ENCODE measurements around the gene S100P. TPM values are rescaled to one million over a fixed set of nuclear protein-coding genes. Genes with fewer than 3 reads are reported as not detected.
"Not testable (repeated sequence)": the region's sequence is repeated elsewhere in the genome, so short reads cannot be mapped to it uniquely, and the experiment has no call there.

The S100P gene
- total RNA-seq, 1 donor from 2014 or later: not detected

- peaks cover 5% of the 10 kb centered on the region for H3K27me3 ChIP-seq (ENCODE audit: low read depth)
- H3K27ac ChIP-seq (replicated peaks): no peak overlapping the region
- intact Hi-C loops (cut with micrococcal nuclease): loop anchor here (10.0 kb wide), 1 partner anchor 330 kb away; no protein-coding TSS in a partner anchor
- DNase-seq: no peak
- TF ChIP-seq CTCF (IDR thresholded peaks at IDR 0.05; ENCODE audit: borderline replicate concordance): no peak
- H3K4me3 ChIP-seq: no peak overlapping the region
- peaks cover 10% of the 10 kb centered on the region for H3K4me1 ChIP-seq
- no peaks in the 10 kb centered on the region for H3K9me3 ChIP-seq (replicated peaks)
- no peaks in the 10 kb centered on the region for H3K36me3 ChIP-seq
These were observed 30.9 kb downstream of the S100P start for GRCh38 chr4:6724421-6725111.

GRCh38 chr4:6725427-6725961 is 31.8 kb downstream of the S100P start:
- not testable (repeated sequence) for H3K4me3 ChIP-seq; H3K9me3 ChIP-seq (replicated peaks); H3K36me3 ChIP-seq; DNase-seq; H3K27ac ChIP-seq (replicated peaks); H3K4me1 ChIP-seq; H3K27me3 ChIP-seq (ENCODE audit: low read depth)
- intact Hi-C loops (cut with micrococcal nuclease): loop anchor here (10.0 kb wide), 1 partner anchor 329 kb away; no protein-coding TSS in a partner anchor

- Histone ChIP-seq H3K4me3 (no peak overlapping the region), H3K36me3 (no peaks in the 10 kb centered on the region), H3K4me1 (peaks cover under 1% of the 10 kb centered on the region), H3K9me3 (replicated peaks) (no peaks in the 10 kb centered on the region), H3K27ac (replicated peaks) (no peak overlapping the region), H3K27me3 (ENCODE audit: low read depth) (peaks cover 5% of the 10 kb centered on the region)
- intact Hi-C loops (cut with micrococcal nuclease): loop anchor here (10.0 kb wide), 1 partner anchor 327 kb away; no protein-coding TSS in a partner anchor
- DNase-seq: no peak
- no peak for TF ChIP-seq CTCF (IDR thresholded peaks at IDR 0.05; ENCODE audit: borderline replicate concordance)
These were observed 33.6 kb downstream of the S100P start for GRCh38 chr4:6727081-6727942.

- intact Hi-C loops (cut with micrococcal nuclease): loop anchor here (10.0 kb wide), 1 partner anchor 327 kb away; no protein-coding TSS in a partner anchor
- no peak for DNase-seq
These were observed 34.2 kb downstream of the S100P start for GRCh38 chr4:6727943-6728250.

GRCh38 chr4:6728320-6729029 is 34.8 kb downstream of the S100P start:
- Histone ChIP-seq H3K9me3 (replicated peaks) (no peaks in the 10 kb centered on the region), H3K4me1 (peaks cover 10% of the 10 kb centered on the region), H3K36me3 (no peaks in the 10 kb centered on the region), H3K4me3 (no peak overlapping the region), H3K27me3 (ENCODE audit: low read depth) (peaks cover 5% of the 10 kb centered on the region), H3K27ac (replicated peaks) (no peak overlapping the region)
- no peak for DNase-seq
- intact Hi-C loops (cut with micrococcal nuclease): loop anchor here (10.0 kb wide), 1 partner anchor 326 kb away; no protein-coding TSS in a partner anchor
- no peak for TF ChIP-seq CTCF (IDR thresholded peaks at IDR 0.05; ENCODE audit: borderline replicate concordance)

More at GRCh38 chr4:6727943-6728250, 34.2 kb downstream of the S100P start:
- Histone ChIP-seq H3K27ac (replicated peaks) (no peak overlapping the region), H3K4me1 (peaks cover 7% of the 10 kb centered on the region), H3K27me3 (ENCODE audit: low read depth) (peaks cover 5% of the 10 kb centered on the region), H3K9me3 (replicated peaks) (no peaks in the 10 kb centered on the region), H3K36me3 (no peaks in the 10 kb centered on the region), H3K4me3 (no peak overlapping the region)
- TF ChIP-seq CTCF (IDR thresholded peaks at IDR 0.05; ENCODE audit: borderline replicate concordance): no peak

Data from left ventricle myocardium inferior (tissue), 1 donor.